A673 (cell line): ENCODE results near the gene ZNF688.

ENCODE experiments used
- CTCF ChIP-seq: fragments of 300-800, 200-600 bp; sonication (generic); conservative IDR thresholded peaks from 2 replicates; pipeline ENCODE4 v1.5.1; 2017; ENCODE audit warnings: low read depth, mild to moderate bottlenecking, antibody characterized with exemption, low read length, moderate library complexity, mixed read lengths
- EZH2 ChIP-seq: fragments of 200-600 bp; sonication (generic); IDR thresholded peaks from 2 replicates; pipeline ENCODE4 v1.6.1; 2017; ENCODE audit warnings: borderline replicate concordance, low read depth, mild to moderate bottlenecking, mixed read lengths, antibody characterized with exemption, low read length; ENCODE audit not compliant: poor library complexity, severe bottlenecking

DNA sequence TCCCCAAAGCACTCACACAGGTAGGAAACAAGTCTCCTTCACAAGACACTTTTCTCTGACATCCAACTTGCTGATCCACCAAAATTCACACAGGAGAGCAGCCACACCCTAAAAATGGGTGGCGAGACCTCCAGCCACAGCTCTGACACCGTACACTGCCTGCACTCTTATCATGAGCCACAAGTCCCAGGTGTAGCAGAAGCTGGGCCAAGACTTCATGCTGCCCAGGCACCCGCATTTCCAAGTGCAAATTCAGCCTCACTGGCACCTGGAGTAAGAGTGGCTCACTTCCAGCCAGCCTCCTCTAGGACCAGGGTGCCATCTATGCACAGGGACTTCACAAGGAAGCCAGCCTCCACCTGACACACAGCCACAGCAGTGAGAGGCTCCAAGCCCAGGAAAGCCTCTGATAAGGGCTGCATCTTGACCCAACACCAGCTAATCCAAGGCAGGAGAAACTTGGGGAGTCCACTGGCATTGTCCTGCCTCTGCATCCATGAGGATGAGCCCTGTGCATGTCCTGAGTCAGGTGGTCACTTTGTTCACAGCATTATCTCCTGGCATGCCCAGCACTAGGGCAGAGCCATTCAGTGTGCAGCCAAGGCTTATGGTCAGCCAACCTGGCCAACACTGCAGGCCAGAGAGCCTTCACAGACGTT lies 42.6 kb downstream of the ZNF688 start:
- TF ChIP-seq CTCF = no peak
- no peak for TF ChIP-seq EZH2
